ENCODE results near the gene KCNK13.
A peak's percentile ranks its signal among the peaks of the same experiment; 100 is the strongest.
"Not testable (repeated sequence)": the region's sequence is repeated elsewhere in the genome, so short reads cannot be mapped to it uniquely, and the experiment has no call there.

The KCNK13 gene

DNA sequence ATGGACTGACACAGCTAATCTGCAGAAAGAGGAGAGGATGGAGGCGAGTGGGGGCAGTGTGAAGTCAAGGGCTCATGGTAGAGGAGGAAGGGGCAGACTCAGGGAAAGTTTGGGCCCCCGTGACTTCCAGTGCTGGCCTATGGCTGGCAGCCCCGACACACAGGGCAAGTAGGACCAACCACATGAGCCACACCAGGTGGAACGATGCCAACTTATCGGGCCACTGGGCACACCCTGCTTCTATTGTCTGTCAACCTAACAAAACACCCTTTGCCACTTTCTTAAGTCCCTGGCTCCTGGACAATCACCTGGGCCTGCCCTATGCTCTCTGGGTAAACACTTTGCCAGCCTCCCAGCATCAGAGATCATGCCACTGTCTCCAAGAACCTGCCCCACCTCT, 129.4 kb downstream of the KCNK13 start:
- no peak for DNase-seq (ENCODE audit: low read depth in 2 of 3, low spot score in 1 of 3)

DNA sequence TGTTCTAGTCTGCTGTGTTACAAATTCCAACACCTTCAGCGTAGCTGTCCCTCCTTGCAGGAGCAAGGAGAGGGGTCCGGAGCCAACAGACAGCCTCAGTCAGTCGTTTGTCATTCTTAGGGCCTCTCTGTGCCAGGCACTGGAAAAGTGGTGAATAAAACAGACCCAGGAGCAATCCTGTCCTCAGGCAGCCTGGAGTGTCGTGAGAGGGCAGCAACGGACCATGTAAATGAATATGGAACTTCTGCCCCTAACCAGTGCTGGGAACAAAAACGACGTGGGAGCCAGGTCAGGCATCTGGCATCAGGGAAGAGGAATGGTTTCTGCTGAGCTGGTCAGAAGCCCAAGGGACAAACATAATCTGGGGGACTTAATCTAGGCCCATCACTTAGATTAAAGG, 129.8 kb downstream of the KCNK13 start:
- DNase-seq (ENCODE audit: low read depth in 2 of 3, low spot score in 1 of 3), result no peak

DNA sequence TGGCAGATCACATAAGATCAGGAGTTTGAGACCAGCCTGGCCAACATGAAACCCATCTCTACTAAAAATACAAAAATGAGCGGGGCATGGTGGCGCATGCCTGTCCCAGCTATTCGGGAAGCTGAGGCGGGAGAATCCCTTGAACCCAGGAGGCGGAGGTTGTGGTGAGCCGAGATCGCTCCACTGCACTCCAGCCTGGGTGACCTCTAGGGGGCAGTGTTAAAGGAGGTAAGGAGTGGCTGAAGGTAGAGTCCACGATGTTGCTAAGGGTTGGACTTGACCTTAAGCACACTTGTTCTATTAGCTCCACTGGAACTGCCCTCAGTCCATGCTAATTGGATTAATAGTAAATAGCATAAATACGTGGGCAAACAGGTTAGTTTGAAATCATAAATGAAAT, 132.1 kb downstream of the KCNK13 start:
- peak in 1 of 3 donors; percentile 8 for DNase-seq (ENCODE audit: low read depth in 2 of 3, low spot score in 1 of 3)

DNA sequence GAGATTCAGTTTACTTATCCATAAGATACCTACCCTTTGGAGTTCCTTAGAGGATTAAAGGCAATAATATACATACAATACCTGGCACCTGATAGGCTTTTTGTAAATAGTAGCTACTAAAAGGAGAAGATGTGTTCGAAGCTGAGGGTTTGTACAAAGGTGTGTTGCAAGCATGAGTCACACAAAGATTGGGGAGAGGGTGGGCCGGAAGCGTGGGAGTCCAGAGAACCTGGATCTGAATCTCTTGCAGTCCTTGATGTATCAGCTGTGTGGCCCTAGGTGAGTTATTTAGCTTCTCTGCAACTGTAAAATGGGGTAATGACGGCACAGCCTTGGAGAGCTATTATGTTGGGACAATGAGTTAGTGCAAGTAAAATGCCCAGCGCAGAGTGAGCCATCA, 132.9 kb downstream of the KCNK13 start:
- DNase-seq (ENCODE audit: low read depth in 2 of 3, low spot score in 1 of 3), result no peak

DNA sequence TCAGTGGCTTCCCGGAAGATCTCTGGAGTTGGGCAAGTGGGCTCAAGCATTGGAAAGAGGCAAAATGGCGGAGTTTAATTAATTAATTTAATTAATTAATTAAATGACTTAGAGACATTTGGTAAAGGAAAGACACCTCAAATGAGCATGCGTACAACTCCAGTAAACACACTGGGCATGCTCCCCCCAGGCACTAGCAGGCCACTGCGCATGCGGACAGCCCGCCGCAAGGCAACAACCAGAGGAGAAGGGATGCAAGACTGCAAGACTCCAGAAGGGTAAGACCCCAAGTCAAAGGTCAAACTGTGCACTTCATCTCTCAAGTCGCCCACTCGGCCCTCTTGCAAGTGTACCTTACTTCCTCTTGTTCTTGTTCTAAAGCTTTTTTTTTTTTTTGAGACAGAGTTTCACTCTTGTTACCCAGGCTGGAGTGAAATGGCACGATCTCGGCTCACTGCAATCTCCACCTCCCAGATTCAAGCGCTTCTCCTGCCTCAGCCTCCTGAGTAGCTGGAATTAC, 136.8 kb downstream of the KCNK13 start:
- DNase-seq (ENCODE audit: low read depth in 2 of 3, low spot score in 1 of 3), result no peak

DNA sequence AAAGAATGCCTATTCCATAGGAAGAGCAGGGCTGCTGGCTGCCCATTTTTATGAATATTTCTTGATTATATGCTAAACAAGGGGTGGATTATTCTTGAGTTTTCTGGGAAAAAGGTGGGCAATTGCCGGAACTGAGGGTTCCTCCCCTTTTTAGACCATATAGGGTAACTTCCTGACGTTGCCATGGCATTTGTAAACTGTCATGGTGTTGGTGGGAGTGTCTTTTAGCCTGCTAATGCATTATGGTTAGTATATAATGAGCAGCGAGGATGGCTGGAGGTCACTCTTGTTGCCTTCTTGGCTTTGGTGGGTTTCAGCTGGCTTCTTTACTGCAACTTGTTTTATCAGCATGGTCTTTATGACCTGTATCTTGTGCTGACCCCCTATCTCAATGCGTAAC, 138.8 kb downstream of the KCNK13 start:
- not testable (repeated sequence) for DNase-seq (ENCODE audit: low read depth in 2 of 3, low spot score in 1 of 3)

DNA sequence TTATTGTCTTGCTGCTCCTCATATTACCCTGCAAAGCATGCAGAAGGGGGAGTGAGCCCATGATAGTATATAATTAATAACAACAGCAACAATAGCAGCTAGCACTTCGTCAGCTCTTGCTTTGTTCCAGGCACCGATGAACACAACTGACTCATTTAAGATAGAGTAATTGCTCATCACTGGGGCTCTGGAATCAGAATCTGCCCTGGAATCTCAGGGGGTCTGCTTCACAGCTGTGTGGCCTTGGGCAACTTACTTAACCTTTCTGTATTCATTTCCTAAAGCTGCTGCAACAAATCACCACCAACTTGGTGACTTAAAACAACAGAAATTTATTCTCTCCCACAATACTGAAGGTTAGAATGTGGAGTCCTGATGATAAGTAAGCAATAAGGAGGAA, 139.6 kb downstream of the KCNK13 start:
- DNase-seq (ENCODE audit: low read depth in 2 of 3, low spot score in 1 of 3), result no peak

DNA sequence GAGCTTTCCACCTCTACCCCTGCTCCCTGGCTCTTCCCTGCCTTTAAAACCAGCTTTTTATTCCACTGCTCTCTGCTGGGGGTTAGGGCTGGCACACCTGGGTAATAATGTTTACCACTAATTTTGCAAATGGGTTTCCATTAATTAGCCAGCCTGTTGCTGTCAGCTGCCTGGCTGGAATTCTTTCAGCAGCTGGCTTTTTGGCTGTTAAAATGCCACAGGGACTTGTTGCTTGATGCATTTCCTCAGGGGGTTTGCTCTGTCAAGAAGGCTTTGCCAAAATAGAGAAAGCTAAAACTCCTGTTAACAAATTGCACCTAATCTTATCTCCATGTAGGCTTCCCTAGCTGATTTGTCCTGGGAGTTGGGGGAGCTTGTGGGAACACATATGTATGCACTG, 142.7 kb downstream of the KCNK13 start:
- DNase-seq (ENCODE audit: low read depth in 2 of 3, low spot score in 1 of 3), result no peak

DNA sequence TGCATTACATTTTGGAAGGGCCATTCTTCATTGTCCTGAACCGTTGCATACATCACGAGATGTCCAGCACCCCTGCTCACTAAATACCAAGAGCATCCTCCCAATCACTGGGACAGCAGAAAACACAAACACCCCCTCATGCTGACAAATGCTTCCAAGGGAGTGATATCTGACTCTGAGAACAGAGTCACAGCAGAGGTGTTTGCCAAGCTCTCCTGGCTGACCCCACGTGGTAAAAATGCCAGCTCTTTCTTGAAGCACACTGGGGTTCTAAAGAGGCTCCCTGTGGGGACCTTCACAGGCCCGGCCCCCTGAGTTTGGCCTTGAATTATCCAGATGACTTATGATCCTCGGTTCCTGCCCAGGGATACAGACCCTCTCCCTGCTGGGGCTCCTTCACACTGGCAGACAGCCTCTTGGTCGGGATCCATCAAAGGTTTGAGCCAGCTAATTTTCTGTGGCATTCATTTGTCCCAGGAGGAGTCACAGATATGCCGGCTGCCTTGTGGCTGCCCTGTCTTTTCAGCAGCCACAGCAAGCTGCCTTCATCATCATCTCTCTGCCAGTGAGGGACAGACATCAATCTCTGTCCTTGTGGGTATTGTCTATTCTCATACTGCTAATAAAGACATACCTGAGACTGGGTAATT, 151.4 kb downstream of the KCNK13 start:
- no peak for DNase-seq (ENCODE audit: low read depth in 2 of 3, low spot score in 1 of 3)

DNA sequence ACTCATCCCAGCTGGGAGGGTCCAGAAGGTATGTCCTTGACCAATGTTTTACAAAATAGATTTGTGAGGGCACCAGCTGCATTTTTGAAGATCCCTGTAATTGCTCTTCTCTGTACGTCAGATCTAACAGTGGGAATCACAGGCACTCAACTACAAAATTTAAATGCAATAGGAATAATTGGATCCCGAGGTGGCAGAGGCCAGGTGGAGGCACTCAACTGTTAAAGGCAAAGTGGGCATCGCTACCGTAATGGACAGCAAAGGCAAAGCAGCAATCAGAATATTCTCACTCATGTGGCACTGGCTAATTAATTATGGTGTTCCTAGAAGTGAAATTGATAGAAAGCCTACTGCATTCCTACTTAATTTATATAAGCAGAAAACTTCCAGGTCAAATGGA, 166.7 kb downstream of the KCNK13 start:
- DNase-seq (ENCODE audit: low read depth in 2 of 3, low spot score in 1 of 3), result no peak

DNA sequence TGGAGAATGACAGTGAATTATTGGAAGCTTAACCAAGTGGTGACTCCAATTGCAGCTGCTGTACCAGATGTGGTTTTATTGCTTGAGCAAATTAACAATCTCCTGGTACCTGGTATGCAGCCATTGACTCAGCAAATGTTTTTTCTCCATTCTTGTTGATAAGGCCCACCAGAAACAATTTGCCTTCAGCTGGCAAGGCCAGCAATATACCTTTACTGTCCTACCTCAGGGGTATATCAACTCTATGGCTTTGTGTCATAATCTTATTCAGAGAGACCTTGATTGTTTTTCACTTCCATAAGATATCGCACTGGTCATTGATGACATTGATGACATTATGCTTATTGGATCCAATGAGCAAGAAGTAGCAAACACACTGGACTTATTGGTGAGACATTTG, 168.1 kb downstream of the KCNK13 start:
- DNase-seq (ENCODE audit: low read depth in 2 of 3, low spot score in 1 of 3), result not testable (repeated sequence)
